ENCODE data around the gene HSBP1L1. TPM values are rescaled to one million over a fixed set of nuclear protein-coding genes. Genes with fewer than 3 reads are reported as not detected.

The HSBP1L1 gene
- total RNA-seq, 1 donor from 2014 or later, result 7.0 TPM

- no peak for DNase-seq (ENCODE audit: low spot score, unreplicated experiment)
- peaks cover 7% of the 10 kb centered on the region for H3K36me3 Mint-ChIP-seq (ENCODE audit: insufficient read depth)
- H3K4me1 Mint-ChIP-seq (ENCODE audit: low read depth), result peaks cover 10% of the 10 kb centered on the region
- no peaks in the 10 kb centered on the region for H3K27me3 Mint-ChIP-seq
- H3K27ac Mint-ChIP-seq, result peak overlapping the region; percentile 3
- TF ChIP-seq CTCF (IDR thresholded peaks at IDR 0.05; ENCODE audit: unreplicated experiment), result no peak
- no peaks in the 10 kb centered on the region for H3K9me3 Mint-ChIP-seq (ENCODE audit: low read depth)
- no peak overlapping the region for H3K4me3 Mint-ChIP-seq (ENCODE audit: low read depth)
Observed at GRCh38 chr18:79980585-79980984, 16.1 kb downstream of the HSBP1L1 start.

GRCh38 chr18:79982736-79983135, 18.3 kb downstream of the HSBP1L1 start:
- no peak for TF ChIP-seq CTCF (IDR thresholded peaks at IDR 0.05; ENCODE audit: unreplicated experiment)
- peaks cover 23% of the 10 kb centered on the region for H3K4me1 Mint-ChIP-seq (ENCODE audit: low read depth)
- no peaks in the 10 kb centered on the region for H3K27me3 Mint-ChIP-seq
- H3K36me3 Mint-ChIP-seq (ENCODE audit: insufficient read depth), result peaks cover 6% of the 10 kb centered on the region
- no peak for DNase-seq (ENCODE audit: low spot score, unreplicated experiment)
- H3K9me3 Mint-ChIP-seq (ENCODE audit: low read depth), result no peaks in the 10 kb centered on the region
- H3K27ac Mint-ChIP-seq, result no peak overlapping the region
- no peak overlapping the region for H3K4me3 Mint-ChIP-seq (ENCODE audit: low read depth)

- TF ChIP-seq CTCF (IDR thresholded peaks at IDR 0.05; ENCODE audit: unreplicated experiment), result no peak
- Mint-ChIP-seq H3K27me3 (no peaks in the 10 kb centered on the region), H3K27ac (no peak overlapping the region), H3K36me3 (ENCODE audit: insufficient read depth) (peaks cover 6% of the 10 kb centered on the region), H3K4me3 (ENCODE audit: low read depth) (no peak overlapping the region), H3K4me1 (ENCODE audit: low read depth) (peaks cover 23% of the 10 kb centered on the region), H3K9me3 (ENCODE audit: low read depth) (no peaks in the 10 kb centered on the region)
- no peak for DNase-seq (ENCODE audit: low spot score, unreplicated experiment)
Observed at GRCh38 chr18:79983253-79983652, 18.8 kb downstream of the HSBP1L1 start.

- H3K27ac Mint-ChIP-seq, result no peak overlapping the region
- peaks cover 6% of the 10 kb centered on the region for H3K36me3 Mint-ChIP-seq (ENCODE audit: insufficient read depth)
- H3K4me3 Mint-ChIP-seq (ENCODE audit: low read depth), result no peak overlapping the region
- TF ChIP-seq CTCF (IDR thresholded peaks at IDR 0.05; ENCODE audit: unreplicated experiment), result no peak
- no peak for DNase-seq (ENCODE audit: low spot score, unreplicated experiment)
- no peaks in the 10 kb centered on the region for H3K9me3 Mint-ChIP-seq (ENCODE audit: low read depth)
- peaks cover 24% of the 10 kb centered on the region for H3K4me1 Mint-ChIP-seq (ENCODE audit: low read depth)
- no peaks in the 10 kb centered on the region for H3K27me3 Mint-ChIP-seq
Observed at GRCh38 chr18:79983793-79984192, 19.4 kb downstream of the HSBP1L1 start.

- peaks cover 4% of the 10 kb centered on the region for H3K36me3 Mint-ChIP-seq (ENCODE audit: insufficient read depth)
- TF ChIP-seq CTCF (IDR thresholded peaks at IDR 0.05; ENCODE audit: unreplicated experiment), result no peak
- no peaks in the 10 kb centered on the region for H3K27me3 Mint-ChIP-seq
- no peaks in the 10 kb centered on the region for H3K9me3 Mint-ChIP-seq (ENCODE audit: low read depth)
- peaks cover 25% of the 10 kb centered on the region for H3K4me1 Mint-ChIP-seq (ENCODE audit: low read depth)
- H3K4me3 Mint-ChIP-seq (ENCODE audit: low read depth), result no peak overlapping the region
- no peak overlapping the region for H3K27ac Mint-ChIP-seq
- no peak for DNase-seq (ENCODE audit: low spot score, unreplicated experiment)
Observed at GRCh38 chr18:79985172-79985571, 20.7 kb downstream of the HSBP1L1 start.

All from progenitor cell of endocrine pancreas (in vitro differentiated cells).